Measurements from ENCODE around the gene AP4S1. TPM values are rescaled to one million over a fixed set of nuclear protein-coding genes. Genes with fewer than 3 reads are reported as not detected.
"Not testable (repeated sequence)": the region's sequence is repeated elsewhere in the genome, so short reads cannot be mapped to it uniquely, and the experiment has no call there.

AP4S1 gene
- total RNA-seq, 1 experiment from 2014 or later: 6.4 TPM

GRCh38 chr14:31060253-31060875 is 34.9 kb downstream of the AP4S1 start:
- no peak for DNase-seq (ENCODE audit: low read depth, low spot score)
- in situ Hi-C loops (cut with HindIII; ENCODE audit: low pct_unique_long_range_greater_than_20kb, low sequenced_read_pairs): no loop called here

- in situ Hi-C loops (cut with HindIII; ENCODE audit: low pct_unique_long_range_greater_than_20kb, low sequenced_read_pairs); DNase-seq (ENCODE audit: low read depth, low spot score): not testable (repeated sequence)
These were observed 37.5 kb downstream of the AP4S1 start for GRCh38 chr14:31062908-31063307.

GRCh38 chr14:31068235-31068634 is 42.8 kb downstream of the AP4S1 start:
- in situ Hi-C loops (cut with HindIII; ENCODE audit: low pct_unique_long_range_greater_than_20kb, low sequenced_read_pairs): no loop called here
- DNase-seq (ENCODE audit: low read depth, low spot score): no peak

- no peak for DNase-seq (ENCODE audit: low read depth, low spot score)
- in situ Hi-C loops (cut with HindIII; ENCODE audit: low pct_unique_long_range_greater_than_20kb, low sequenced_read_pairs): no loop called here
These were observed 43.9 kb downstream of the AP4S1 start for GRCh38 chr14:31069343-31069742.

GRCh38 chr14:31070431-31070830 is 45.0 kb downstream of the AP4S1 start:
- in situ Hi-C loops (cut with HindIII; ENCODE audit: low pct_unique_long_range_greater_than_20kb, low sequenced_read_pairs): no loop called here
- no peak for DNase-seq (ENCODE audit: low read depth, low spot score)

- DNase-seq (ENCODE audit: low read depth, low spot score): no peak
- in situ Hi-C loops (cut with HindIII; ENCODE audit: low pct_unique_long_range_greater_than_20kb, low sequenced_read_pairs): no loop called here
These were observed 45.7 kb downstream of the AP4S1 start for GRCh38 chr14:31071151-31071550.

- no peak for DNase-seq (ENCODE audit: low read depth, low spot score)
- in situ Hi-C loops (cut with HindIII; ENCODE audit: low pct_unique_long_range_greater_than_20kb, low sequenced_read_pairs): no loop called here
These were observed 49.7 kb downstream of the AP4S1 start for GRCh38 chr14:31075144-31075543.

- in situ Hi-C loops (cut with HindIII; ENCODE audit: low pct_unique_long_range_greater_than_20kb, low sequenced_read_pairs): no loop called here
- DNase-seq (ENCODE audit: low read depth, low spot score): no peak
These were observed 53.3 kb downstream of the AP4S1 start for GRCh38 chr14:31078766-31079165.

- in situ Hi-C loops (cut with HindIII; ENCODE audit: low pct_unique_long_range_greater_than_20kb, low sequenced_read_pairs): no loop called here
- DNase-seq (ENCODE audit: low read depth, low spot score): no peak
These were observed 54.6 kb downstream of the AP4S1 start for GRCh38 chr14:31080056-31080455.

- in situ Hi-C loops (cut with HindIII; ENCODE audit: low pct_unique_long_range_greater_than_20kb, low sequenced_read_pairs): no loop called here
- no peak for DNase-seq (ENCODE audit: low read depth, low spot score)
These were observed 55.0 kb downstream of the AP4S1 start for GRCh38 chr14:31080484-31080883.

- in situ Hi-C loops (cut with HindIII; ENCODE audit: low pct_unique_long_range_greater_than_20kb, low sequenced_read_pairs): no loop called here
- no peak for DNase-seq (ENCODE audit: low read depth, low spot score)
These were observed 58.3 kb downstream of the AP4S1 start for GRCh38 chr14:31083781-31084180.

GRCh38 chr14:31084385-31084784 is 58.9 kb downstream of the AP4S1 start:
- in situ Hi-C loops (cut with HindIII; ENCODE audit: low pct_unique_long_range_greater_than_20kb, low sequenced_read_pairs): no loop called here
- peak; percentile 17 for DNase-seq (ENCODE audit: low read depth, low spot score)

- in situ Hi-C loops (cut with HindIII; ENCODE audit: low pct_unique_long_range_greater_than_20kb, low sequenced_read_pairs): no loop called here
- no peak for DNase-seq (ENCODE audit: low read depth, low spot score)
These were observed 59.6 kb downstream of the AP4S1 start for GRCh38 chr14:31085027-31085426.

- in situ Hi-C loops (cut with HindIII; ENCODE audit: low pct_unique_long_range_greater_than_20kb, low sequenced_read_pairs): not testable (repeated sequence)
These were observed 61.0 kb downstream of the AP4S1 start for GRCh38 chr14:31086466-31086865.

GRCh38 chr14:31090883-31091764 is 65.7 kb downstream of the AP4S1 start:
- in situ Hi-C loops (cut with HindIII; ENCODE audit: low pct_unique_long_range_greater_than_20kb, low sequenced_read_pairs): no loop called here
- peak; percentile 84 for DNase-seq (ENCODE audit: low read depth, low spot score)

More at GRCh38 chr14:31086466-31086865, 61.0 kb downstream of the AP4S1 start:
- not testable (repeated sequence) for DNase-seq (ENCODE audit: low read depth, low spot score)

- in situ Hi-C loops (cut with HindIII; ENCODE audit: low pct_unique_long_range_greater_than_20kb, low sequenced_read_pairs): no loop called here
These were observed 66.8 kb downstream of the AP4S1 start for GRCh38 chr14:31092160-31092708.

GRCh38 chr14:31093884-31094839 is 68.7 kb downstream of the AP4S1 start:
- DNase-seq (ENCODE audit: low read depth, low spot score); in situ Hi-C loops (cut with HindIII; ENCODE audit: low pct_unique_long_range_greater_than_20kb, low sequenced_read_pairs): not testable (repeated sequence)

More at GRCh38 chr14:31092160-31092708, 66.8 kb downstream of the AP4S1 start:
- DNase-seq (ENCODE audit: low read depth, low spot score): no peak

Data from SK-MEL-5 (cell line).